HCT116 (cell line): ENCODE measurements around the gene DNAH7. TPM values are rescaled to one million over a fixed set of nuclear protein-coding genes. Genes with fewer than 3 reads are reported as not detected.

Experiments used
- ATAC-seq: fragments of 200-7000 bp; cut with Tn5 transposase; 2 replicates; pipeline ENCODE4 v1.9.1; 2020; ENCODE audit warnings: mild to moderate bottlenecking, moderate library complexity
- BruUV-seq: library from RNA; stranded (reverse); fragments of 400-500 nt; replicated peaks from 2 replicates; lab custom pipeline; 2021; lab: Mats Ljungman, UMichigan
- CTCF ChIA-PET: fragments of 300-600 bp; sonication (Branson Sonifier 250); formaldehyde crosslinking; loops from one replicate; lab custom pipeline; 2021; ENCODE audit warnings: antibody characterized with exemption; lab: Charles Lee
- POLR2A ChIA-PET: fragments of 300-600, 350-600 bp; sonication (Branson Sonifier 250); formaldehyde crosslinking; loops from one replicate; lab custom pipeline; 2021; ENCODE audit warnings: antibody characterized with exemption; lab: Charles Lee
- RAD21 ChIA-PET, 2 experiments: fragments of 300-600 bp; sonication (Branson Sonifier 250); formaldehyde crosslinking; loops; one replicate each; lab custom pipeline; 2023; ENCODE audit warnings: low total read pairs in 2 of 2; ENCODE audit not compliant: uncharacterized antibody in 2 of 2, unreplicated experiment in 2 of 2, low non-redundant PET in 1 of 2; lab: Charles Lee
- DNase-seq: peaks from one replicate; pipeline ENCODE4 v3.0.0-alpha.2; 2010; ENCODE audit warnings: low read depth, low spot score
- H2AFZ ChIP-seq: fragments of 200-600 bp; shearing (Covaris generic), sonication (generic); 2 replicates; pipeline ENCODE4 v1.6.1; 2017; ENCODE audit warnings: low read depth, mixed run types, mixed read lengths, antibody characterized with exemption, low read length; ENCODE audit not compliant: poor library complexity, severe bottlenecking
- H3K27ac ChIP-seq: 2 replicates; pipeline ENCODE4 v1.5.1; 2012; ENCODE audit warnings: low read depth, low read length
- H3K27me3 ChIP-seq: fragments of 200-600 bp; sonication (generic); 2 replicates; pipeline ENCODE4 v1.6.1; 2016; ENCODE audit warnings: mixed run types, low read length, mixed read lengths; ENCODE audit not compliant: insufficient read depth
- H3K36me3 ChIP-seq, 2 experiments: fragments of 200-500 bp in 1 of 2; fragments of 200-600 bp in 1 of 2; sonication (Bioruptor generic) in 1 of 2; sonication (generic) in 1 of 2; 2 replicates each; pipeline versions ENCODE4 v1.5.1 to v1.6.1; 2014 to 2016; ENCODE audit warnings: low read length in 2 of 2, inconsistent platforms in 1 of 2, mixed read lengths in 1 of 2, mixed run types in 1 of 2; ENCODE audit not compliant: insufficient read depth in 2 of 2, control insufficient read depth in 1 of 2
- H3K4me1 ChIP-seq, 2 experiments: fragments of 200-600 bp in 1 of 2; sonication (generic) in 1 of 2; 2 replicates each; pipeline versions ENCODE4 v1.5.1 to v1.6.1; 2012 to 2017; ENCODE audit warnings: low read length in 2 of 2, inconsistent platforms in 1 of 2, mild to moderate bottlenecking in 1 of 2, mixed read lengths in 1 of 2, mixed run types in 1 of 2, moderate library complexity in 1 of 2; ENCODE audit not compliant: insufficient read depth in 2 of 2, control insufficient read depth in 1 of 2
- H3K4me2 ChIP-seq: fragments of 200-600 bp; sonication (generic); 2 replicates; pipeline ENCODE4 v1.6.1; 2017; ENCODE audit warnings: mixed run types, low read length, mixed read lengths
- H3K4me3 ChIP-seq, 2 experiments: fragments of 200-600 bp in 1 of 2; sonication (generic) in 1 of 2; replicated peaks in 1 of 2; 2 replicates each; pipeline ENCODE4 v1.5.1; 2011 to 2016; ENCODE audit warnings: low read length in 2 of 2, control low read depth in 1 of 2, low read depth in 1 of 2, mild to moderate bottlenecking in 1 of 2, mixed read lengths in 1 of 2, mixed run types in 1 of 2
- H3K79me2 ChIP-seq: fragments of 200-600 bp; sonication (generic); 2 replicates; pipeline ENCODE4 v1.6.1; 2017; ENCODE audit warnings: mild to moderate bottlenecking, mixed run types, low read length, moderate library complexity, mixed read lengths; ENCODE audit not compliant: insufficient read depth
- H3K9ac ChIP-seq: fragments of 200-600 bp; sonication (generic); 2 replicates; pipeline ENCODE4 v1.6.1; 2016; ENCODE audit warnings: low read length, mixed read lengths
- H3K9me2 ChIP-seq: fragments of 200-600 bp; sonication (generic), shearing (Covaris generic); 2 replicates; pipeline ENCODE4 v1.6.1; 2017; ENCODE audit warnings: mixed run types, mild to moderate bottlenecking, moderate library complexity; ENCODE audit not compliant: insufficient read depth
- H3K9me3 ChIP-seq, 2 experiments: fragments of 200-500 bp in 1 of 2; fragments of 200-600 bp in 1 of 2; sonication (Bioruptor generic) in 1 of 2; sonication (generic) in 1 of 2; 2 replicates each; pipeline ENCODE4 v1.6.1; 2014 to 2017; ENCODE audit warnings: low read length in 2 of 2, mixed read lengths in 2 of 2, inconsistent platforms in 1 of 2, low read depth in 1 of 2, mild to moderate bottlenecking in 1 of 2, mixed run types in 1 of 2, moderate library complexity in 1 of 2; ENCODE audit not compliant: control insufficient read depth in 1 of 2, insufficient read depth in 1 of 2
- H4K20me1 ChIP-seq: fragments of 200-600 bp; sonication (generic), shearing (Covaris generic); 2 replicates; pipeline ENCODE4 v1.6.1; 2017; ENCODE audit warnings: mixed run types, mild to moderate bottlenecking, moderate library complexity; ENCODE audit not compliant: insufficient read depth
- CBX3 ChIP-seq: IDR thresholded peaks from 2 replicates; pipeline ENCODE4 v1.6.1; 2012; ENCODE audit warnings: low read depth
- CEBPB ChIP-seq: IDR thresholded peaks from 2 replicates; pipeline ENCODE4 v1.6.1; 2012; ENCODE audit warnings: low read depth
- EGR1 ChIP-seq: IDR thresholded peaks from 2 replicates; pipeline ENCODE4 v1.6.1; 2012; ENCODE audit warnings: low read depth
- ELF1 ChIP-seq: IDR thresholded peaks from 2 replicates; pipeline ENCODE4 v1.6.1; 2012; ENCODE audit warnings: low read depth, borderline replicate concordance
- EZH2phosphoT487 ChIP-seq: fragments of 200-600 bp; IDR thresholded peaks from 2 replicates; pipeline ENCODE4 v1.6.1; 2018; ENCODE audit warnings: antibody characterized with exemption, borderline replicate concordance
- FOSL1 ChIP-seq: IDR thresholded peaks from 2 replicates; pipeline ENCODE4 v1.6.1; 2012; ENCODE audit warnings: low read depth
- POLR2A ChIP-seq: IDR thresholded peaks from 2 replicates; pipeline ENCODE4 v1.7.0; 2011; ENCODE audit warnings: borderline replicate concordance; ENCODE audit not compliant: insufficient read depth, insufficient read length; ENCODE audit errors: extremely low read depth
- POLR2AphosphoS5 ChIP-seq: IDR thresholded peaks from 2 replicates; pipeline ENCODE4 v1.6.1; 2011; ENCODE audit warnings: mild to moderate bottlenecking, low read depth, low read length, moderate library complexity
- RAD21 ChIP-seq: IDR thresholded peaks from 2 replicates; pipeline ENCODE4 v1.6.1; 2012; ENCODE audit warnings: low read depth, mild to moderate bottlenecking
- SIN3A ChIP-seq: IDR thresholded peaks from 2 replicates; pipeline ENCODE4 v1.6.1; 2012; ENCODE audit warnings: low read depth
- SRF ChIP-seq: IDR thresholded peaks from 2 replicates; pipeline ENCODE4 v1.6.1; 2012; ENCODE audit warnings: low read depth
- TCF7L2 ChIP-seq: IDR thresholded peaks from 2 replicates; pipeline ENCODE4 v1.7.0; 2011; ENCODE audit warnings: borderline replicate concordance, inconsistent platforms; ENCODE audit not compliant: insufficient read depth, insufficient read length; ENCODE audit errors: extremely low read depth
- YY1 ChIP-seq: IDR thresholded peaks from 2 replicates; pipeline ENCODE4 v1.6.1; 2011; ENCODE audit warnings: low read length, low read depth, moderate library complexity, mild to moderate bottlenecking; ENCODE audit not compliant: insufficient replicate concordance; ENCODE audit errors: extremely low read depth
- ZFX ChIP-seq: fragments of 450-650 bp; IDR thresholded peaks from 2 replicates; pipeline ENCODE4 v1.6.1; 2017
- intact Hi-C: fragments of 100-400 bp; cut with micrococcal nuclease; formaldehyde crosslinking; loops from 2 replicates; pipeline ENCODE4 v1.10.0; 2022
- total RNA-seq: library from RNA; stranded (reverse); gene quantifications from one replicate; pipeline ENCODE4 v1.2.1, GENCODE V29; 2021; ENCODE audit not compliant: unreplicated experiment
- TF ChIP-seq, protein P1 (sequence below): IDR thresholded peaks from 2 replicates; pipeline ENCODE4 v1.6.1; 2012
- TF ChIP-seq, protein P2 (sequence below), 3 experiments: fragments of 200-600 bp in 1 of 3; sonication (generic) in 1 of 3; IDR thresholded peaks in 2 of 3; conservative IDR thresholded peaks in 1 of 3; 2 replicates each; pipeline ENCODE4 v1.5.1; 2012 to 2017; ENCODE audit warnings: low read depth in 2 of 3, low read length in 2 of 3, antibody characterized with exemption in 1 of 3, borderline replicate concordance in 1 of 3, control low read depth in 1 of 3, mild to moderate bottlenecking in 1 of 3, mixed read lengths in 1 of 3, mixed run types in 1 of 3, moderate library complexity in 1 of 3; ENCODE audit not compliant: insufficient read depth in 1 of 3
- TF ChIP-seq, protein P3 (sequence below): IDR thresholded peaks from 2 replicates; pipeline ENCODE4 v1.6.1; 2012; ENCODE audit warnings: low read depth

Gene DNAH7
- total RNA-seq, 1 experiment from 2014 or later = not detected

DNA sequence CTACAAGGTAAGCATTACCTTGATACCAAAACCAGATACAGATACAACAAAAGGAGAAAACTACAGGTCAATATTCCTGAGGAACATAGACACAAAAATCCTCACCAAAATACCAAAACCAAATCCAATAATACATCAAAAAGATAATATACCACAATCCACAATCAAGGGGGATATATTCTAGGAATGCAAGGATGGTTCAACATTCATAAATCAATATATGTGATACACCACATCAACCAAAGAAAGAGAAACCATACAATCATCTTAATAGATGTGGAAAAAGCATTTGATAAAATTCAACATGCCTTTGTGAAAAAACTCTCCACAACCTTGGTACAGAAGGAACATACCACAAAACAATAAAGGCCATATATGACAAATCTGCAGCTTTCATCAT, 28.4 kb downstream of the DNAH7 start:
- Histone ChIP-seq H2AFZ (no peak overlapping the region), H3K9ac (no peak overlapping the region), H3K4me1 (no peaks in the 10 kb centered on the region), H3K4me3 (no peak overlapping the region), H3K36me3 (no peaks in the 10 kb centered on the region), H3K27ac (no peak overlapping the region), H3K79me2 (no peaks in the 10 kb centered on the region), H3K27me3 (no peaks in the 10 kb centered on the region)
- DNase-seq (no peak), ATAC-seq (no peak)
- ChIA-PET POLR2A (no interaction called here), RAD21 (no interaction called here)
- TF ChIP-seq ELF1 = no peak
- TF ChIP-seq YY1 = no peak
- no peak for TF ChIP-seq EGR1
- TF ChIP-seq, protein P1, sequence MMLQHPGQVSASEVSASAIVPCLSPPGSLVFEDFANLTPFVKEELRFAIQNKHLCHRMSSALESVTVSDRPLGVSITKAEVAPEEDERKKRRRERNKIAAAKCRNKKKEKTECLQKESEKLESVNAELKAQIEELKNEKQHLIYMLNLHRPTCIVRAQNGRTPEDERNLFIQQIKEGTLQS = no peak
- no peak for TF ChIP-seq SRF
- no peak for TF ChIP-seq EZH2phosphoT487
- no peak for TF ChIP-seq TCF7L2
- TF ChIP-seq CEBPB = no peak
- TF ChIP-seq, all 23 proteins: peak for 0
- BruUV-seq = no TSS peak
- CTCF ChIA-PET = no interaction called here
- no peaks in the 10 kb centered on the region for H3K9me2 ChIP-seq
- H3K4me2 ChIP-seq = no peak overlapping the region
- no peaks in the 10 kb centered on the region for H4K20me1 ChIP-seq
- H3K9me3 ChIP-seq = peaks cover 3 to 9% of the 10 kb centered on the region in 2 experiments; a peak in 2 of 4 replicates
- intact Hi-C loops = no loop called here

DNA sequence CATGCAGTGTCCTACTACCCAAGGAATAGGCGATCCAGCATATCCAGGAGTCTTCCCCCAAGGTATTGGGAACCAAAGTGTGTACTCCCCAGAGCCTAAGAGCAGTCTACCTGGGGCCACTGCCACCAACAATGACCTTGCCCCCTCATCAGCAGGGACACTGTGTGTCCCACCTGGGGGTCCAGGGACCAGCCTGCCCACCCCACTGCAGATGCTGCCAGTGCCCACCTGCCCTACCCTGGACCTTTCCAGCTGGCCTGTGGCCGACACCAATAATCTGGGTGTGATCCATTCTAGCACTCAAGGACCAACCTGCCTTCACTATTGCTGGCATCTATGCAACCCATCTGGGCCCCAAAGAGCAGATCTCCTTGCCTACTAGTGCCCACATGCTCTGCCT, 32.2 kb downstream of the DNAH7 start:
- CTCF ChIA-PET = no interaction called here
- no peaks in the 10 kb centered on the region for H4K20me1 ChIP-seq
- RAD21 ChIA-PET = no interaction called here
- H3K9me3 ChIP-seq = peaks cover 3 to 9% of the 10 kb centered on the region in 2 experiments; a peak in 2 of 4 replicates
- DNase-seq (no peak), ATAC-seq (no peak)
- H3K9ac ChIP-seq = no peak overlapping the region
- no peaks in the 10 kb centered on the region for H3K79me2 ChIP-seq
- H3K4me1 ChIP-seq = no peaks in the 10 kb centered on the region
- BruUV-seq = no TSS peak
- no peaks in the 10 kb centered on the region for H3K36me3 ChIP-seq
- intact Hi-C loops = no loop called here
- POLR2A ChIA-PET = no interaction called here
- no peak overlapping the region for H2AFZ ChIP-seq
- no peaks in the 10 kb centered on the region for H3K9me2 ChIP-seq
- H3K27me3 ChIP-seq = no peaks in the 10 kb centered on the region
- H3K27ac ChIP-seq = no peak overlapping the region
- H3K4me3 ChIP-seq = no peak overlapping the region
- H3K4me2 ChIP-seq = no peak overlapping the region
- TF ChIP-seq, protein P2, sequence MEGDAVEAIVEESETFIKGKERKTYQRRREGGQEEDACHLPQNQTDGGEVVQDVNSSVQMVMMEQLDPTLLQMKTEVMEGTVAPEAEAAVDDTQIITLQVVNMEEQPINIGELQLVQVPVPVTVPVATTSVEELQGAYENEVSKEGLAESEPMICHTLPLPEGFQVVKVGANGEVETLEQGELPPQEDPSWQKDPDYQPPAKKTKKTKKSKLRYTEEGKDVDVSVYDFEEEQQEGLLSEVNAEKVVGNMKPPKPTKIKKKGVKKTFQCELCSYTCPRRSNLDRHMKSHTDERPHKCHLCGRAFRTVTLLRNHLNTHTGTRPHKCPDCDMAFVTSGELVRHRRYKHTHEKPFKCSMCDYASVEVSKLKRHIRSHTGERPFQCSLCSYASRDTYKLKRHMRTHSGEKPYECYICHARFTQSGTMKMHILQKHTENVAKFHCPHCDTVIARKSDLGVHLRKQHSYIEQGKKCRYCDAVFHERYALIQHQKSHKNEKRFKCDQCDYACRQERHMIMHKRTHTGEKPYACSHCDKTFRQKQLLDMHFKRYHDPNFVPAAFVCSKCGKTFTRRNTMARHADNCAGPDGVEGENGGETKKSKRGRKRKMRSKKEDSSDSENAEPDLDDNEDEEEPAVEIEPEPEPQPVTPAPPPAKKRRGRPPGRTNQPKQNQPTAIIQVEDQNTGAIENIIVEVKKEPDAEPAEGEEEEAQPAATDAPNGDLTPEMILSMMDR (IDR thresholded peaks at IDR 0.05 in 2 of 3, conservative IDR thresholded peaks at IDR 0.05 in 1 of 3; ENCODE audit: borderline replicate concordance in 1 of 3, insufficient read depth in 1 of 3, low read depth in 2 of 3, low read length in 2 of 3) = no peak
- TF ChIP-seq, protein P3, sequence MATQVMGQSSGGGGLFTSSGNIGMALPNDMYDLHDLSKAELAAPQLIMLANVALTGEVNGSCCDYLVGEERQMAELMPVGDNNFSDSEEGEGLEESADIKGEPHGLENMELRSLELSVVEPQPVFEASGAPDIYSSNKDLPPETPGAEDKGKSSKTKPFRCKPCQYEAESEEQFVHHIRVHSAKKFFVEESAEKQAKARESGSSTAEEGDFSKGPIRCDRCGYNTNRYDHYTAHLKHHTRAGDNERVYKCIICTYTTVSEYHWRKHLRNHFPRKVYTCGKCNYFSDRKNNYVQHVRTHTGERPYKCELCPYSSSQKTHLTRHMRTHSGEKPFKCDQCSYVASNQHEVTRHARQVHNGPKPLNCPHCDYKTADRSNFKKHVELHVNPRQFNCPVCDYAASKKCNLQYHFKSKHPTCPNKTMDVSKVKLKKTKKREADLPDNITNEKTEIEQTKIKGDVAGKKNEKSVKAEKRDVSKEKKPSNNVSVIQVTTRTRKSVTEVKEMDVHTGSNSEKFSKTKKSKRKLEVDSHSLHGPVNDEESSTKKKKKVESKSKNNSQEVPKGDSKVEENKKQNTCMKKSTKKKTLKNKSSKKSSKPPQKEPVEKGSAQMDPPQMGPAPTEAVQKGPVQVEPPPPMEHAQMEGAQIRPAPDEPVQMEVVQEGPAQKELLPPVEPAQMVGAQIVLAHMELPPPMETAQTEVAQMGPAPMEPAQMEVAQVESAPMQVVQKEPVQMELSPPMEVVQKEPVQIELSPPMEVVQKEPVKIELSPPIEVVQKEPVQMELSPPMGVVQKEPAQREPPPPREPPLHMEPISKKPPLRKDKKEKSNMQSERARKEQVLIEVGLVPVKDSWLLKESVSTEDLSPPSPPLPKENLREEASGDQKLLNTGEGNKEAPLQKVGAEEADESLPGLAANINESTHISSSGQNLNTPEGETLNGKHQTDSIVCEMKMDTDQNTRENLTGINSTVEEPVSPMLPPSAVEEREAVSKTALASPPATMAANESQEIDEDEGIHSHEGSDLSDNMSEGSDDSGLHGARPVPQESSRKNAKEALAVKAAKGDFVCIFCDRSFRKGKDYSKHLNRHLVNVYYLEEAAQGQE = no peak
- TF ChIP-seq FOSL1 = no peak
- TF ChIP-seq POLR2AphosphoS5 = no peak
- TF ChIP-seq ELF1 = no peak
- TF ChIP-seq TCF7L2 = no peak
- TF ChIP-seq SIN3A = no peak
- TF ChIP-seq POLR2A = no peak
- TF ChIP-seq CBX3 = no peak
- TF ChIP-seq ZFX = no peak
- no peak for TF ChIP-seq YY1
- no peak for TF ChIP-seq EZH2phosphoT487
- TF ChIP-seq RAD21 = no peak
